ENCODE data around the gene CDKL1.

- no peak for TF ChIP-seq ZNF414 (CRISPR knock-in tag; IDR thresholded peaks at IDR 0.05)
- no peak for TF ChIP-seq SUZ12 (IDR thresholded peaks at IDR 0.05; ENCODE audit: low read depth, low read length)
- TF ChIP-seq CEBPB (IDR thresholded peaks at IDR 0.05; ENCODE audit: borderline replicate concordance, low read depth, low read length), result no peak
- TF ChIP-seq RBFOX2 (IDR thresholded peaks at IDR 0.05; ENCODE audit: low read depth, low read length), result no peak
- TF ChIP-seq POLR2AphosphoS5 (IDR thresholded peaks at IDR 0.05; ENCODE audit: low read depth, low read length), result no peak
- no peak for TF ChIP-seq E2F1 (CRISPR knock-in tag; IDR thresholded peaks at IDR 0.05)
- no peak for TF ChIP-seq HDAC6 (IDR thresholded peaks at IDR 0.05; ENCODE audit: low read depth, low read length)
- TF ChIP-seq ZNF225 (CRISPR knock-in tag; IDR thresholded peaks at IDR 0.05), result no peak
- no peak for TF ChIP-seq CTCF (CRISPR knock-in tag; IDR thresholded peaks at IDR 0.05)
- TF ChIP-seq FOXP1 (IDR thresholded peaks at IDR 0.05), result no peak
- no peak for TF ChIP-seq FOXP1 (CRISPR knock-in tag; IDR thresholded peaks at IDR 0.05)
- no peak for TF ChIP-seq ZNF274 (CRISPR knock-in tag; IDR thresholded peaks at IDR 0.05)
Measured at GRCh38 chr14:50381008-50381407, 15.7 kb downstream of the CDKL1 start.
